ENCODE measurements around the gene CIB1.
"Not testable (repeated sequence)": the region's sequence is repeated elsewhere in the genome, so short reads cannot be mapped to it uniquely, and the experiment has no call there.

The CIB1 gene

DNA sequence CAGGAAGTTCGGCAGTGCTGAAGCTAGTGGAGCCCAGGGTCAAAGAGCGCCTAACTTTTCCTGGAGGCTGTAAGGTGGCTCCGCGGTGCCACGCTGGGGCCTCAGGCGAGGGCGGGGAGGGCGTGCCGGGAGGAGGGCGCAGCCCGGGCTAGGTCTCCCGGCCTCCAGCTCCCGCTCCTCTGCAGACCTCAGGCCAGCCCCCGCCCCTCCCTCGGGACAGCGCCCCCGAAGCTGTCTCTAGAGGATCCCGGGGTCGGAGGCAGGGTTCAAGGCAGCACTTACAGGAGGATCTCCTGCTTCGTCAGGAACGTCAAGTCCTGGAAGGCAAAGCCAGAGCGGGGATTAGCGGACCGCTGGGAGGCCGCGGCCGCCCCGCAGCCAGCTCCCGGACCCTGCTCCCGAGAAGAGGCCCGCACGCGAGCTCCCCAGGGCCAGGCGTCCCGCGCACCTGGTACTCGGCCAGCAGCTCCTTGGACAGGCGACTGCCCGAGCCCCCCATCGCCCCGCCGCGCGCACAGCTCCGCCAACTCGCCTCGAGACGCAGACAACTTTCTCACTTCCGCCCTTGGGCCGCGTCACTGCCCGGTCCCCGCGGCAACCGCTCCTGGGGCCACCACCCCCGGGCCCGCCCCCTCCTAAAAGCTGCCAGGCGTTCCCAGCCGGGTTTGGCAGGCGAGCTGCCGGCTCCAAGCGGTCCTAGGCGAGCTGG lies at the start of gene CIB1:
TSS of gene CIB1 (minus strand) at position 555 of the 709 bp plus-strand sequence. CDS start at position 499, 56 bp downstream.
- peak; percentile 36 for DNase-seq (ENCODE audit: low read depth)

DNA sequence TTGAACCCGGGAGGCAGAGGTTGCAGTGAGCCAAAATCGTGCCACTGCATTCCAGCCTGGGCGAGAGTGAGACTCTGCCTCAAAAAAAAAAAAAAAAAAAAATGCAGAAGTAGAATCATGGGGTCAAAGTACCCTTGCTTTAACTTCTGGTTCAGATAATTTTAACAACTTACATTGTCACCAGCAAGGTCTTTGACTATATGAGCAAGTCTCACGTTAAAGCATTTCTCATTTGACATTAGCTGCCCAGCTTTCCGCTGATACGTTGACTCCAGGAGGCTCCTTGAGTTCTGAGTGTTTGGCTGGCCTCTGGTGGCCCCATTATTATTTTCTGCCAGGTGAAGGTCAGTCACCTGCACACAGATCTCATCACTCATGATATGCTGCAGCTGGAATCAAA lies 47.9 kb upstream of the CIB1 start:
- DNase-seq (ENCODE audit: low read depth): not testable (repeated sequence)

DNA sequence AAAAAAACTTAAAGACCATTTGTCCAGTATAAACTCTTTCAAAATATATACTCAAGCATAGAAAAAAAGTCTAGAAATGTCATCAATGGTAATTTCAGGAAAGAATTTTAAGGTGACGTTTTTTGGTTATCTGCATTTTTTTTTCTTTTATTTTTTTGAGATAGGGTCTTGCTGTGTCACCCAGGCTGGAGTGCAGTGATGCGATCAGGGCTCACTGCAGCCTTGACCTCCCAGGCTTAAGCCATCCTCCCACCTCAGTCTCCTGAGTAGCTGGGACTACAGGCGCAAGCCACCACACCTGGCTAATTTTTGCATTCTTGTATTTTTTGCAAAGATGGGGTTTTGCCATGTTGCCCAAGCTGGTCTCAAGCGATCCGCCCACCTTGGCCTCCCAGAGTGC lies 47.0 kb upstream of the CIB1 start:
- DNase-seq (ENCODE audit: low read depth): not testable (repeated sequence)

DNA sequence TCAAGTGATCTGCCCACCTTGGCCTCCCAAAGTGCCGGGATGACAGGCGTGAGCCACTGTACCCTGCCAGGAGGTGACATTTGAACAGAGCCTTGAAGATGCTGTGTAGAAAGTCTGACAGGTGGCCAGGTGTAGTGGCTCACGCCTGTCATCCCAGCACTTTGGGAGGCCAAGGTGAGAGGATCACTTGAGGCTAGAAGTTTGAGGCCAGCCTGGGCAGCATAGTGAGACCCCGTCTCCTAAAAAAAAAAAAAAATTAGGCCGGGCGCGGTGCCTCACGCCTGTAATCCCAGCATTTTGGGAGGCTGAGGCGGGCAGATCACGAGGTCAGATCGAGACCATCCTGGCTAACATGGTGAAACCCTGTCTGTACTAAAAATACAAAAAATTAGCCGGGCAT lies 44.7 kb upstream of the CIB1 start:
- DNase-seq (ENCODE audit: low read depth): not testable (repeated sequence)

DNA sequence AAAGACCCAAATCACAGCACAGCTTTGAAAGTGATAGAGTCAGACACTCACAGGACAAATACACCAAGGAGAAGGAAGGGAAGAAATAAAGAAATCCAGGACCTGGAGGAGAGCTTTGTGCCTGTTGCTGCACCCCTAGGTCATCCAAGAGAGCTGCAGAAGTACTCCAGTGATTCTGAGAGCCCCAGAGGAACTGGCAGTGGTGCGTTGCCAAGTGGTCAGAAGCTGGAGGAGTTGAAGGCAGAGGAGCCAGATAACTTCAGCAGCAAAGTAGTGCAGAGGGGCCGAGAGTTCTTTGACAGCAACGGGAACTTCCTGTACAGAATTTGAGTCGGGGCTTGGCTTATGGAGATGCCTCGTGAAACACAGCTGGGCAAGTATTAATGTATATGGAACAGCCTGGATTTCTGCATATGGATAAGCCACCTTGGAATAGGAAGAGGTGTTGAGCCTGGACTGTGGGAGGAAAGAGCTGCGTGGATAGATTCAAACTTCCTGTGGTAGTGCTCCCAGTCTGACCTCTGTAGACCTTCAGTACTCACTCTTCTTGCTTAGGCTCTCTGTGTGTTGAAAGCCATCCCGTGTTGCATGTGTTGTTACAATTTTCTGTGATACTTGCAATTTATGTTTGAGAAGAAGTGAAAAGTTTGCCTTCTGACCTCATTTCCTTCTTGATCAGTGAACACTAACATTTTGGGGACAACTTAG lies 37.9 kb upstream of the CIB1 start:
- no peak for DNase-seq (ENCODE audit: low read depth)

DNA sequence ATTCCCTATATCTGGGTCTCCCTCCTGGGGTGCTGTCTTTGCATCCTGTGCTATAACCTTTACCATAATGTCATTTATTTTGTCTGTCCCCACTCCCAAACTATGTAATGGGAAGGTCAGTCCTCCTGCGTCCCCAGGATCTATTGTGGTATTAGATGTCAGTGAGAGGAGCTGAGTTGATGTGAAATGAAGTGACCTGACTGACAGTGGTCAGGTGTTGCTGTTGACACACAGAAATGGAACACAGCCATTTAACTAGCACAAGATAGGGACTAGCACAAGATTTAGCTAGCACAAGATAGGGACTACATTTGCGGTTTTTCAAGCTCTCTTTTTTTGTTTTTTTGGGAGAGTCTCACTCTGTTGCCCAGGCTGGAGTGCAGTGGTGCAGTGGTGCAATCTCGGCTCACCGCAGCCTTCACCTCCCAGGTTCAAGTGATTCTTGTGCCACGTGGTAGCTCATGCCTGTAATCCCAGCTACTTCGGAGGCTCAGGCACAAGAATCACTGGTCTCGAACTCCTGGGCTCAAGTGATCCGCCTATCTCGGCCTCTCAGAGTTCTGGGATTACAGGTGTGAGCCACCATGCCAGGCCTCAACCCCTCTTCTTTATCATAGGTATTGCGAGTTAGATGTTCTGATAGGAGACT lies 36.9 kb upstream of the CIB1 start:
- no peak for DNase-seq (ENCODE audit: low read depth)

DNA sequence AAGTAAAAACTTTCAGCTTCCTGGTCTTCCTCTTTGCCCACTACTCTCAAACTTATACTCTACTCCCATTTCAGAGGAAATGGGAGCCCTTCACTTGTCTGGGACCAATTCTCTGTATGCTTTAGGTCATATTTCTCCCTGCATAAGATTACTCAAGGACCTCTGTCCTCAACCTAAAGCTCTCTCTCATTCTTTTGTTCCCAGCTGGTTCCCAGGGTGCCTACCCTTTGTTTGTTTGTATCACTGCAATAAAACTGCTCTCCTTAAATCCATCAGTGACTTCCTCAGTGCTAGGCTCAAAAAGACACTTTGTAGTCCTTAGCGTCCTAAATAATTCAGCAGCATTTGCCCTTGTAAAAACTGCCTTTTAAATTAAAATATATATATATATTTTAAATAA lies 34.7 kb upstream of the CIB1 start:
- no peak for DNase-seq (ENCODE audit: low read depth)

DNA sequence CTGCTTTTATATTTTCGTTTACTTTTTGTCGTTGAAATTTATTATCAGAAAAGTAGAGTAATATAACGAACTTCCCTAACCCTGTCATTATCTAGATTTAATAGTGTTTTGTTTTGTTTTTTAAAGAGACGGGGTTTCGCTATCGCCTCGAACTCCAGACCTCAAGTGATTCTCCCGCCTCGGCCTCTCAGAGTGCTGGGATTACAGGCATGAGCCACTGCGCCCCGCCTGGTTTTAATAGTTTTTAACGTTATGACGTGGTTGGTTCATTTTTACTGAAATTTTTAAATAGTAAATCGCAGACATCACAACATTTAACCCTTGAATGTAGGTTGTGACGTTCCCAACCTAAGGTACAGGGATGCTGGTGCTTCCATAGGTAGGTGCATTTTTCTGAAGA lies 32.7 kb upstream of the CIB1 start:
- DNase-seq (ENCODE audit: low read depth): no peak

DNA sequence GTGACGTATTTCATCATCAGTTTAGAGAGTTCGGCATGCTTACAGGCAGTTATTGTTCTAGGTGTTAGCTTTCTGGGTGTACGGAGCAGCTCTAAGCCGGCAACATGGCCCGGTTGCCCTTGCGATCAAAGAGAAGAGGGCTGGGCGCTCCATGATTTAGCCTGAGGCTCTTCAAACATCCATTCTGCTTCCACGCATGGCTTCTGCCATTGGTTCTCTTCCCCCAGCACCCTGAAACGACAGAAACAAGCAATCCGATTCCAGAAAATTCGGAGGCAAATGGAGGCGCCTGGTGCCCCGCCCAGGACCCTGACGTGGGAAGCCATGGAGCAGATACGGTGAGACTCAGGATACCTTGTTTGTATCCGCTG lies 32.3 kb upstream of the CIB1 start:
- no peak for DNase-seq (ENCODE audit: low read depth)

DNA sequence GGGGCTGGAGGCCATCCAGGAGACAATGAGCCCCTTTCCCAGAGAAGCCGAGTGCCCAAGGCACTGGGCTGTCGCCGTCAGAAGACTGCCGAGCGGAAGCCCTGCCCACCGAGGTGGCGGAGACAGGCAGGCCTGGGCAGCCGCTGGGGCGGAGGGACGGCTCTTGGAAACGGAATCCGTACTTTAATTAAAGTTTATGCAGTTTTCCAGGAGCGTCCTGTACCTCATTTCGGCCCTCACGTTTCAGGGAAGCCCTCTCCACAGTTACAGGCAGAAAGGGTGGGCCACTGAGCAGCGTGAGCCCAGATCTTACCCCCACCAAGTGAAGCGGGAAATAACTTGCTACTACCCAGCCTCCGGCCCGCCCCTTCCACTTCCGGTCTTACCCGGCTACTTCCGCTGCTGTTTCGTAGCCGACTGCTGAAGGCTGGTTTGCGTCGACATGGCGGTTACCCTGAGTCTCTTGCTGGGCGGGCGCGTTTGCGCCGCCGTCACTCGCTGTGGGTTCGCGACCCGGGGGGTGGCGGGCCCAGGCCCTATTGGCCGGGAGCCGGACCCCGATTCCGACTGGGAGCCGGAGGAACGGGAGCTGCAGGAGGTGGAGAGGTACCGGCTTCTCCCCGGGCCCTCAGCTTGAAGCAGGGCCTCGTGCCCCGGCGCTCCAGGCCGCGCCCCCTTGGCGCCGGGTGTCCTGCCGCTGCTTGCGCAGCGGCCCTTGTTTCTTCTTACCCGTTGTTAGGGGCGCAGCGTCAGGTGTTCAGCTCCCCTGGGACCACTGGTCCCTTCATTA lies 31.7 kb upstream of the CIB1 start, which contains the start of gene NGRN:
TSS of gene NGRN (plus strand) at position 402 of the 790 bp plus-strand sequence. CDS start at position 443, 41 bp downstream.
- peak; percentile 84 for DNase-seq (ENCODE audit: low read depth)

DNA sequence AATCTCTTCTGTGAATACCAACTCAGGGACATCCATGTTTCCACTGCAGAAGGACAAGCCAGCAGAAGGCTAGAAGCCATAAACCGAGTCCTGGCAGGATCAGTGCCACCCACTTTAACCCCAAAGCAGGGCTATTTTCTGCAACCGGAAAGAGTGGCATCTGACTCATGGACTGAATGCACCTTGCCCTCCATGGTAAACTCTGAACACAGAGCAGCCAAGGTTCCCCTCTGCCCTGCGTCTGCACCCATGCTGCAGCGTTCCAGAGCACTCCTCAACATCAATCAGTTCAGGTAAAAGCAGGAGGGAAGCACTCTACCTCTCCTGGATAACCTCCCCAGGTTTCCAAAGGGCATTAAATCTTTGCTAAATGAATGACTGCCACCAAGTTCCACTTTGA lies 30.9 kb upstream of the CIB1 start:
- no peak for DNase-seq (ENCODE audit: low read depth)

DNA sequence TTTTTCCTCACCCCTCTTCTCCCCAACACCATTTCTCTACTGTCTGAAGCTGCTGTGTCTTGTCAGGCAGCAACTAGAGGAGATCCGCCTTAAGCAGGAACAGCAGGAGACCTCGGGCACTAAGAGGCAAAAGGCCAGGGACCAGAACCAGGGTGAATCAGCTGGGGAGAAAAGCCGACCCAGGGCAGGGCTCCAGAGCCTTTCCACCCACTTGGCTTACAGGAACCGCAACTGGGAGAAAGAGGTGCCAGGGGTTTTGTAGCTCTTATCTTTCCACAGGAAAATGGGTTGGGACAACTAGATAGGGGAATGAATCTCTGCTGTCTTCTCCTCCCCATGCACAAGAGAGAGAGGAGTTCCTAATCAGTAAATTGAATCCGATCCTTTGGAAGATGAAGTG lies 28.7 kb upstream of the CIB1 start:
- no peak for DNase-seq (ENCODE audit: low read depth)

DNA sequence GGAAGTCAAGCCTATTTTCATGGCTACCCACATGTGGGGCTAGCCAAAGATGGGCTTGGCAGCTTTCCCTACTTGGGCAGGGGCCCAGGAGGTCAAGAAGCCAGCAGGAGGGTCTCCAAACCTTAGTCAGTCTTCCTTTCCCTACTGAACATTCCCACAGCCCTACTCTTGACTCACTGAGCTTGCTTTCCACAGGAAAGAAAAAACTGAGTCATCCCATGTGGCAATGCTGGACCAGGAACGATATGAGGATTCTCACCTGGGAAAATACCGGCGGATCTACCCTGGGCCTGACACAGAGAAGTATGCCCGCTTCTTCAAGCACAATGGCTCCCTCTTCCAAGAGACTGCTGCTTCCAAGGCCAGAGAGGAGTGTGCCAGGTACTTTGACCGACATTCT lies 28.1 kb upstream of the CIB1 start:
- DNase-seq (ENCODE audit: low read depth): no peak

DNA sequence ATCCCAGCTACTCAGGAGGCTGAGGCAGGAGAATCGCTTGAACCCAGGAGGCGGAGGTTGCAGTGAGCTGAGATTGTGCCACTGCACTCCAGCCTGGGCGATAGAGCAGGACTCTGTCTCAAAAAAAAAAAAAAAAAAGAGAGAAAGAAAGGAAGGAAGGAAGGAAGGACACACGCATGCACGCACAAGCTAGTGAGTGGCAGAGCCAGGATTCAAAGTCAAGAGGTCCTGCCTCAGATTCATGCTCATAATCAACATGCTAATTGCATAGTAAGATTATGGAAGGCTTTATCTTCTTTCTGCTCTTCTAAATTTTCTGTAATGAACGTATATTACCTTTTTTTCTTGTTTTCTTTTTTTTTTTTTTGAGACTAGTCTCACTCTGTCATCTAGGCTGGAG lies 27.0 kb upstream of the CIB1 start:
- DNase-seq (ENCODE audit: low read depth): not testable (repeated sequence)

DNA sequence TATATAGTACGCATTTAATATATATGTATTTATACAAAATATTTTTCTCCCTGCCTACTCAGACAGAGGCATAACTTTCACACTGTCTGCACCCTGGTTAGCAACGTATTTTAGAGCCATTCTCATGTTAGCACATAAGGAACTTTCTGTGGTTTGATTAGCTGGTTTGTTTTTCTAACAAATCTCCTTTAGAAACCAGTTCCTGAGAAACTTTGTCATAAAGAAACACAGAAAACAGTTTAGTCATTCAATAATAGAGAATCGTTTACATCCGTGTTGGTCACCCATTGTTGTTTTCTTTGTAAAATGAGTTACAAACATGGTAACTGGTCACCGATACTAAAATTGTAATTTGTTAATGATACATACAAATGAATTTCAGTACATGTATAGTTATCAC lies 25.8 kb upstream of the CIB1 start:
- DNase-seq (ENCODE audit: low read depth): no peak

DNA sequence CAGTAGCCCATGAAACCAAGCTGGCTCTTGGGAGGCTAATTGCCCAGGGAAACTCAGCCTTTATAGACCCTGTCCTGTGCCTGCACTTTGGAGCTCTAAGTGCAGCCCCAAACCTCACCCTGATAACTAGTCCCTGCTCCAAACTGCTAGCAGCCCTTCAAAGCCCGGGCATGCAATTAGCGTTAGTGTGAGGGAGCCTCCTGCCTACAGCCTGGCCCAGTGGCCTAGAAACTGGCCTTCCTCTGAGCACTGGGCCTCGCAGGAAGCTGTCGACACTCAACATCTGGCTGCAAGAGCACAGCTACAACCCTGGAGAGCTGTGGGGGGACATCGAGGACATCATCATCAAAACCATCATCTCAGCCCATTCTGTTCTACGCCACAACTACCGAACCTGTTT lies 24.0 kb upstream of the CIB1 start:
- DNase-seq (ENCODE audit: low read depth): no peak

DNA sequence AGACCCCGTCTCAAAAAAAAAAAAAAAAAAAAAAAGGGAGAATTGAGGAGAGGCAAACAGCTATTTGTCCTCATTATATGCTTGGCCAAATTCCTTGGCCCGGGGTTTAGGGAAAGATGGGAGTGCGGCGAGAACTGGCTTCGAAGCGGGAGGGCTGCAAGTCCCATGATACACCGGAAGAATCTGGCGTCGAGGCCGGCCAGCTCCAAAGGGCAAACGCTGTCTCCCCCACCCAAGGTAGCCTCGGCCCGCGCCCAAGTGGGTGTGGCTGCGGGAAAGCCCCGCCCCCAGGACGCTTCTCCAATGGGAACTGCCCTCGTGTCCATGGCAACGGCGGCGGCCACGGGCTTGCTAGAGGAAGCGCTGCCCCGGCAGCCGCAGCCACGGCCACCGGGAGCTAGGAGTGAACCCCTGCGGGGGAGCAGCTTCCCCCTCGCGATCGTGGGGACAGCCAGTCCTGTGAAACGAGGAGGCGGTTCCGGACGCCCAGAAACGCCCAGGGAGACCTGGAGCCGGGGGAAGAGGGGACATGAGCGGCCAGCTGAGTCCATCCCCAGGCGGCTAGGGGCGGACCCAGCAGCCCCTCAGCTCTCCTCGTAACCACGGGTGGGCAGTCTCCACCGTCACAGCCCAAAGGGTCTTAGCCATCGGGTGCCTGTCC lies 15.6 kb upstream of the CIB1 start, which contains the start of gene TTLL13:
TSS of gene TTLL13 (plus strand) at position 354 of the 661 bp plus-strand sequence. CDS start 1,075 bp downstream, outside the sequence.
- DNase-seq (ENCODE audit: low read depth): peak; percentile 88

DNA sequence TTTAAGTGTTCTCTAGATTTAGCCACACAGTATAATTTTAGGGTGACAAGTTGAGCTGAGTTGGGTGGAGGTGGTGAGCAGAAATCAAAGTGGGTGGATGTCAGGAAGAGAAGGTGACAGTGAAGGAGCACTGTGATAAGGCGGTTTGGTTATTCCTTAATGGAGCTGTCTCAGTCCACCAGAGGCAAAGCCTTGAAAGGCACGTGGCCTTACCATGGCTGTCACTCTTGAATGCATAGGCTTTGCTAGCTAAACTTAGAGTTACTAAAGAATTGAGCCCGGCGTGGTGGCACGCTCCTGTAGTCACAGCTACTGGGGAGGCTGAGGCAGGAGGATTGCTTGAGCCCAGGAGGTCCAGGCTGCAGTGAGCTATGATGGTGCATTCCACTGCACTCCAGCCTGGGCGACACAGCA lies 15.1 kb upstream of the CIB1 start:
- no peak for DNase-seq (ENCODE audit: low read depth)

DNA sequence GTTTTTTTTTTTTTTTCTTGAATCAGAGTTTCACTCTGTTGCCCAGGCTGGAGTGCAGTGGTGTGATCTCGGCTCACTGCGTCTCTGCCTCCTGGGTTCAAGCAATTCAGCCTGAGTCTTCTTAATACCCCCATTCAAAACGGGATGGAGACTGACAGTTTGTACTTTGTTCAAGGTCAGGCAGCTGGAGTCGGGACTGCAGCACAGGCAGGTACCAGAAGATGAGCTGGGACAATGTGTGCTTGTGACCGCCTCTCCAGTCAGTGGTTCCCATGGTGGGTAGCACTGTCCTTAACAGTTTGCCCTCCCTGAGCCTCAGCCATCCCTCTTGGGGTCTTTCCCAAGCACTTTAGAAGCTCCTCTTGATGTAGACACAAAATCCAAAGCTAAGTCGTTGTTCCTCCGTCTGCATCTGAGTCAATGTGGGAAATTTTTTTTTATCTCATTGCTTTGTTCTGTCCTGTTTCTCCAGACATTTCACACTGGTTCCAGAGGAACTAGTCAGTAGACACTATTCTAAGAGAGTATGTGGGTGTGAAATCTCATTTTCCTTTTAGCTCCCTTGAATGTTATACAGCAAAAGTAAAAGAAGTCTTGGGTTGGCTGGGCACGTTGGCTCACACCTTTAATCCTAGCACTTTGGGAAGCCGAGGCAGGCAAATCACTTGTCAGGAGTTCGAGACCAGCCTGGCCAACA lies 10.3 kb upstream of the CIB1 start:
- DNase-seq (ENCODE audit: low read depth): no peak

DNA sequence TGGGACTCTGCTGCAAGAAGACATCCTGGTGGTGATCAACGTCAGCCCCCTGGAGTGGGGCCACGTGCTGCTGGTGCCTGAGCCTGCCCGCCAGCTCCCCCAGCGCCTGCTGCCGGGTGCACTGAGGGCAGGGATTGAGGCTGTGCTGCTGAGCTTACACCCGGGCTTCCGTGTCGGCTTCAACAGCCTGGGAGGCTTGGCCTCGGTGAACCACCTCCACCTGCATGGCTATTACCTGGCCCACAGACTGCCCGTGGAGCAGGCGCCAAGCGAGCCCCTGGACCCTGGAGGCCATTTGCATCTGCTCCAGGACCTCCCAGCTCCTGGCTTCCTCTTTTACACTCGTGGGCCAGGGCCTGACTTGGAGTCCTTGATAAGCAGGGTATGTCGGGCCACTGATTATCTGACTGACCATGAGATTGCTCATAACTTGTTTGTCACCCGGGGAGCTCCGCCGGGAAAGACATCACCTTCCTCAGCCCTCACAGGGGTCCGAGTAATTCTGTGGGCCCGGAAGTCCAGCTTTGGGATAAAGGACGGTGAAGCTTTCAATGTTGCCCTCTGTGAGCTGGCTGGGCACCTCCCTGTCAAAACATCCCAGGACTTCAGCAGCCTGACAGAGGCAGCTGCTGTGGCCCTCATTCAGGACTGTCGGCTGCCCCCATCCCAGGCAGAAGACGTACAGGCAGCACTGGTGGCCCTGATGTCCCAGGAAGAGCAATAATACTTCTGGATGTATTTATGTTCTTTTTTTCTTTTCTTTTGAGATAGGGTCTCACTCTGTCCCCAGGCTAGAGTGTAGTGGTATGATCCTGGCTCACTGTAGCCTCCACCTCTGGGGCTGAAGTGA lies 7.8 kb upstream of the CIB1 start:
- DNase-seq (ENCODE audit: low read depth): no peak
